Measurements from ENCODE around the gene ZNF599. TPM values are rescaled to one million over a fixed set of nuclear protein-coding genes. Genes with fewer than 3 reads are reported as not detected.

ZNF599 gene
- total RNA-seq, 1 experiment from 2014 or later, result 2.2 TPM

GRCh38 chr19:34744896-34745690, 27.9 kb downstream of the ZNF599 start:
- CTCF ChIA-PET, result no interaction called here
- H3K27ac ChIP-seq (ENCODE audit: low read depth, low read length), result no peak overlapping the region

More at GRCh38 chr19:34744896-34745690, 27.9 kb downstream of the ZNF599 start:
- no peaks in the 10 kb centered on the region for H4K20me1 ChIP-seq (ENCODE audit: insufficient read depth)
- DNase-seq (ENCODE audit: low read depth, low spot score), result no peak
- no peak overlapping the region for H2AFZ ChIP-seq (ENCODE audit: low read depth, low read length, poor library complexity, severe bottlenecking)
- no peaks in the 10 kb centered on the region for H3K27me3 ChIP-seq (ENCODE audit: insufficient read depth, low read length)
- H3K9me3 ChIP-seq (ENCODE audit: control insufficient read depth in 1 of 2, insufficient read depth in 1 of 2, low read depth in 1 of 2, low read length in 2 of 2), result peaks cover 0 to 3% of the 10 kb centered on the region in 2 experiments; a peak in 1 of 4 replicates
- H3K36me3 ChIP-seq (ENCODE audit: control insufficient read depth in 1 of 2, insufficient read depth in 2 of 2, low read length in 2 of 2), result no peaks in the 10 kb centered on the region
- TF ChIP-seq ZFX (IDR thresholded peaks at IDR 0.05) (no peak), CEBPB (IDR thresholded peaks at IDR 0.05; ENCODE audit: low read depth) (no peak), REST (IDR thresholded peaks at IDR 0.05; ENCODE audit: low read depth) (no peak), JUND (IDR thresholded peaks at IDR 0.05) (no peak), SRF (IDR thresholded peaks at IDR 0.05; ENCODE audit: low read depth) (no peak), MAX (IDR thresholded peaks at IDR 0.05) (no peak), SP1 (IDR thresholded peaks at IDR 0.05; ENCODE audit: low read depth) (no peak), ATF3 (IDR thresholded peaks at IDR 0.05) (no peak), YY1 (IDR thresholded peaks at IDR 0.05; ENCODE audit: extremely low read depth, insufficient replicate concordance, low read depth, low read length) (no peak), SIN3A (IDR thresholded peaks at IDR 0.05; ENCODE audit: low read depth) (no peak), RAD21 (IDR thresholded peaks at IDR 0.05; ENCODE audit: low read depth) (no peak), FOSL1 (IDR thresholded peaks at IDR 0.05; ENCODE audit: low read depth) (no peak), ELF1 (IDR thresholded peaks at IDR 0.05; ENCODE audit: borderline replicate concordance, low read depth) (no peak), POLR2A (IDR thresholded peaks at IDR 0.05; ENCODE audit: borderline replicate concordance, extremely low read depth, insufficient read depth, insufficient read length) (no peak), EZH2phosphoT487 (IDR thresholded peaks at IDR 0.05; ENCODE audit: borderline replicate concordance) (no peak), EGR1 (IDR thresholded peaks at IDR 0.05; ENCODE audit: low read depth) (no peak)
- no peaks in the 10 kb centered on the region for H3K79me2 ChIP-seq (ENCODE audit: insufficient read depth, low read length)
- no TSS peak for BruUV-seq (replicated peaks)
- H3K9me2 ChIP-seq (ENCODE audit: insufficient read depth), result no peaks in the 10 kb centered on the region
- ChIA-PET POLR2A (no interaction called here), RAD21 (ENCODE audit: low non-redundant PET in 1 of 2, low total read pairs in 2 of 2, uncharacterized antibody in 2 of 2, unreplicated experiment in 2 of 2) (no interaction called here)
- H3K9ac ChIP-seq (ENCODE audit: low read length), result no peak overlapping the region
- H3K4me1 ChIP-seq (ENCODE audit: control insufficient read depth in 1 of 2, insufficient read depth in 2 of 2, low read length in 2 of 2), result no peaks in the 10 kb centered on the region
- no peak overlapping the region for H3K4me2 ChIP-seq (ENCODE audit: low read length)
- ATAC-seq, result no peak
- intact Hi-C loops (cut with micrococcal nuclease), result no loop called here
- no peak overlapping the region for H3K4me3 ChIP-seq (replicated peaks in 1 of 2; ENCODE audit: low read depth in 1 of 2, low read length in 2 of 2)
